Spleen (tissue), 11 donors: ENCODE results near the gene SLCO4A1. TPM values are rescaled to one million over a fixed set of nuclear protein-coding genes. Genes with fewer than 3 reads are reported as not detected.

ENCODE experiments used
- DNase-seq: peaks from one replicate; pipeline ENCODE4 v3.0.0-alpha.2; 2020
- H3K27ac ChIP-seq, 8 donors: fragments of 200-600 bp; sonication (generic) in 7 of 8; 1 replicate in 4 of 8; 2 replicates in 4 of 8; pipeline versions ENCODE4 v1.5.0 to v1.8.0; 2016 to 2021; ENCODE audit warnings: inconsistent platforms in 4 of 8, mild to moderate bottlenecking in 4 of 8, moderate library complexity in 1 of 8
- H3K27me3 ChIP-seq, 7 donors: fragments of 200-600 bp; sonication (generic) in 6 of 7; replicated peaks in 1 of 7; 1 replicate in 4 of 7; 2 replicates in 3 of 7; pipeline versions ENCODE4 v1.5.0 to v1.8.0; 2016 to 2021; ENCODE audit warnings: inconsistent platforms in 3 of 7, mild to moderate bottlenecking in 1 of 7
- H3K36me3 ChIP-seq, 6 donors: fragments of 200-600 bp; sonication (generic) in 5 of 6; 1 replicate in 4 of 6; 2 replicates in 2 of 6; pipeline versions ENCODE4 v1.5.0 to v1.8.0; 2016 to 2021; ENCODE audit warnings: inconsistent platforms in 2 of 6
- H3K4me1 ChIP-seq, 6 donors: fragments of 200-600 bp; sonication (generic) in 5 of 6; 1 replicate in 3 of 6; 2 replicates in 3 of 6; pipeline versions ENCODE4 v1.5.0 to v1.8.0; 2016 to 2021; ENCODE audit warnings: inconsistent platforms in 3 of 6
- H3K4me3 ChIP-seq, 8 donors: fragments of 200-600 bp; sonication (generic) in 7 of 8; 1 replicate in 4 of 8; 2 replicates in 4 of 8; pipeline versions ENCODE4 v1.5.0 to v1.8.0; 2016 to 2021; ENCODE audit warnings: inconsistent platforms in 4 of 8, mild to moderate bottlenecking in 4 of 8, moderate library complexity in 2 of 8
- H3K9me3 ChIP-seq, 8 donors: fragments of 200-600 bp; sonication (generic) in 7 of 8; 1 replicate in 4 of 8; 2 replicates in 4 of 8; pipeline versions ENCODE4 v1.5.0 to v1.8.0; 2016 to 2021; ENCODE audit warnings: inconsistent platforms in 4 of 8
- POLR2A ChIP-seq, 3 donors: fragments of 450-650 bp; IDR thresholded peaks; one replicate each; pipeline ENCODE4 v1.5.1; 2017; ENCODE audit warnings: antibody characterized with exemption in 3 of 3, mild to moderate bottlenecking in 1 of 3
- POLR2AphosphoS5 ChIP-seq, 3 donors: sonication (generic); formaldehyde crosslinking; IDR thresholded peaks; one replicate each; pipeline ENCODE4 v1.5.1; 2017; ENCODE audit warnings: antibody characterized with exemption in 3 of 3
- WGBS, 5 donors: extraction: QIAGEN DNeasy Blood & Tissue Kit in 3 of 5; methylation state at CpG; one replicate each; pipeline versions ENCODE4 v1.1.5 to v1.1.7; 2013 to 2018; 5-methylcytosine and 5-hydroxymethylcytosine counted together
- intact Hi-C: fragments of 100-400 bp; cut with DNase I; formaldehyde crosslinking; loops from one replicate; pipeline ENCODE4 v1.15.0; 2023; ENCODE audit warnings: low total_unique reads
- polyA plus RNA-seq, 3 donors: library from polyadenylated mRNA; stranded (reverse); fragments of 200-250 nt; gene quantifications; one replicate each; pipeline ENCODE4 v1.2.1, GENCODE V29; 2013
- total RNA-seq, 7 donors: library from RNA; depleted of rRNA in 3 of 7; stranded (reverse); fragments of >200 nt in 3 of 7; fragmentation: NEBNext Ultra II Directional in 4 of 7; extraction: Animal tissue kit (Norgen Biotek cat#: 25700) in 4 of 7; gene quantifications; one replicate each; pipeline versions ENCODE4 v1.1.0 to v1.2.1, GENCODE V29; 2016 to 2021
- TF ChIP-seq, protein P1 (sequence below), 11 experiments: fragments of 200-600 bp in 7 of 11; fragments of 450-650 bp in 4 of 11; sonication (generic) in 4 of 11; IDR thresholded peaks in 8 of 11; conservative IDR thresholded peaks in 3 of 11; 1 replicate in 7 of 11; 2 replicates in 4 of 11; pipeline versions ENCODE4 v1.4.0 to v1.8.0; 2016 to 2021; ENCODE audit warnings: antibody characterized with exemption in 11 of 11, inconsistent platforms in 4 of 11, mild to moderate bottlenecking in 1 of 11
- donor health status: healthy with polysubstance abuse.
- donor health status: DM: no; HTN: no; CAD: no; lungs with moderate emphysema.
- donor health status: DM: no; HTN: no; CAD: no.
- donor health status: Bipolar disorder and iron deficiency.
- donor health status: healthy.
- donor health status: DM: no; HTN: no; CAD: no.
- donor health status: DM: yes; HTN: yes; CAD: no.

The SLCO4A1 gene
- total and polyA plus RNA-seq, 10 donors: 2.9 to 16.3 (median 7.0) TPM

DNA sequence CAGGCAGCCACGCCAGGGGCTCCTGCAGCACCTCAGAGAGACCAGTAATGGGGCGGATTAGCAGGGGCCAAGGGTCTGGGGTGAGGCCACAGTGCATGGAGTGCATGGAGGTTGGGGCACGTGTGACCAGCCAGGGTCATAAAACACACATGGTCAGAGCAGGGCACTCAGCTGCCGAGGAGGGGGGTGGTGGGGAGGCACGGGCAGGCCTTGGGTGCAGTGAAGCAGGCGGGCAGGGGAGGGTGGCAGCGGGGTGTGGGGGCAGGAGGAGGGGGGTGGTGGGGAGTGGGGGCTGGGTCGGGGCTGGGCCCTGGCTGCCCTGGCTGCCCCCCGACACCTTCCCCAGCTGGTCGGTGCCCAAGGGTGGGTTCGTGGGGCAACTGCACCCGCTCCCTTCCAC lies 42.7 kb downstream of the SLCO4A1 start:
- intact Hi-C loops: no loop called here
- TF ChIP-seq, protein P1, sequence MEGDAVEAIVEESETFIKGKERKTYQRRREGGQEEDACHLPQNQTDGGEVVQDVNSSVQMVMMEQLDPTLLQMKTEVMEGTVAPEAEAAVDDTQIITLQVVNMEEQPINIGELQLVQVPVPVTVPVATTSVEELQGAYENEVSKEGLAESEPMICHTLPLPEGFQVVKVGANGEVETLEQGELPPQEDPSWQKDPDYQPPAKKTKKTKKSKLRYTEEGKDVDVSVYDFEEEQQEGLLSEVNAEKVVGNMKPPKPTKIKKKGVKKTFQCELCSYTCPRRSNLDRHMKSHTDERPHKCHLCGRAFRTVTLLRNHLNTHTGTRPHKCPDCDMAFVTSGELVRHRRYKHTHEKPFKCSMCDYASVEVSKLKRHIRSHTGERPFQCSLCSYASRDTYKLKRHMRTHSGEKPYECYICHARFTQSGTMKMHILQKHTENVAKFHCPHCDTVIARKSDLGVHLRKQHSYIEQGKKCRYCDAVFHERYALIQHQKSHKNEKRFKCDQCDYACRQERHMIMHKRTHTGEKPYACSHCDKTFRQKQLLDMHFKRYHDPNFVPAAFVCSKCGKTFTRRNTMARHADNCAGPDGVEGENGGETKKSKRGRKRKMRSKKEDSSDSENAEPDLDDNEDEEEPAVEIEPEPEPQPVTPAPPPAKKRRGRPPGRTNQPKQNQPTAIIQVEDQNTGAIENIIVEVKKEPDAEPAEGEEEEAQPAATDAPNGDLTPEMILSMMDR (IDR thresholded peaks at IDR 0.05 in 8 of 11, conservative IDR thresholded peaks at IDR 0.05 in 3 of 11): no peak
- TF ChIP-seq POLR2AphosphoS5 (IDR thresholded peaks at IDR 0.05) (no peak), POLR2A (IDR thresholded peaks at IDR 0.05) (no peak)

GRCh38 chr20:62685781-62686555 lies 43.7 kb downstream of the SLCO4A1 start:
- WGBS, 5 donors: 14 to 26% (median 20%) methylated on average over 26 to 27 of the region's 27 CpGs
- intact Hi-C loops: no loop called here
- H3K9me3 ChIP-seq: no peaks in the 10 kb centered on the region
- peak; percentile 90 for DNase-seq
- H3K4me3 ChIP-seq: peak overlapping the region in 1 of 8 donors; percentile 41
- no peaks in the 10 kb centered on the region for H3K36me3 ChIP-seq
- H3K27ac ChIP-seq: peak overlapping the region in 6 of 8 donors; percentile 15 to 84 (median 79)
- H3K4me1 ChIP-seq: peaks cover 0 to 22% (median 13%) of the 10 kb centered on the region in 6 donors
- TF ChIP-seq POLR2A (IDR thresholded peaks at IDR 0.05) (no peak), POLR2AphosphoS5 (IDR thresholded peaks at IDR 0.05) (peak in 2 of 3 donors; percentile 38 to 59)
- peaks cover 0 to 83% (median 14%) of the 10 kb centered on the region in 7 donors for H3K27me3 ChIP-seq

More for the DNA sequence above, 42.7 kb downstream of the SLCO4A1 start:
- Histone ChIP-seq H3K27ac (peak overlapping the region in 3 of 8 donors; percentile 48 to 84 (median 83)), H3K27me3 (peaks cover 0 to 73% (median 13%) of the 10 kb centered on the region in 7 donors), H3K9me3 (peaks cover 0 to 7% (median 5%) of the 10 kb centered on the region in 8 donors), H3K36me3 (no peaks in the 10 kb centered on the region), H3K4me1 (peaks cover 0 to 22% (median 13%) of the 10 kb centered on the region in 6 donors), H3K4me3 (no peak overlapping the region)
- 74 to 79% (median 77%) methylated on average over 10 to 12 of the region's 12 CpGs for WGBS, 5 donors
- no peak for DNase-seq

GRCh38 chr20:62686869-62687830 lies 44.8 kb downstream of the SLCO4A1 start:
- TF ChIP-seq, protein P1 (IDR thresholded peaks at IDR 0.05 in 8 of 11, conservative IDR thresholded peaks at IDR 0.05 in 3 of 11): no peak
- no peak for TF ChIP-seq POLR2AphosphoS5 (IDR thresholded peaks at IDR 0.05)
- Histone ChIP-seq H3K27ac (peak overlapping the region in 3 of 8 donors; percentile 82 to 84 (median 83)), H3K9me3 (no peaks in the 10 kb centered on the region), H3K36me3 (no peaks in the 10 kb centered on the region), H3K4me3 (no peak overlapping the region), H3K27me3 (peaks cover 0 to 88% (median 20%) of the 10 kb centered on the region in 7 donors), H3K4me1 (peaks cover 0 to 22% (median 13%) of the 10 kb centered on the region in 6 donors)
- intact Hi-C loops: no loop called here
- DNase-seq: no peak
- WGBS, 5 donors: 80 to 91% (median 88%) methylated on average over 20 to 37 of the region's 37 CpGs

DNA sequence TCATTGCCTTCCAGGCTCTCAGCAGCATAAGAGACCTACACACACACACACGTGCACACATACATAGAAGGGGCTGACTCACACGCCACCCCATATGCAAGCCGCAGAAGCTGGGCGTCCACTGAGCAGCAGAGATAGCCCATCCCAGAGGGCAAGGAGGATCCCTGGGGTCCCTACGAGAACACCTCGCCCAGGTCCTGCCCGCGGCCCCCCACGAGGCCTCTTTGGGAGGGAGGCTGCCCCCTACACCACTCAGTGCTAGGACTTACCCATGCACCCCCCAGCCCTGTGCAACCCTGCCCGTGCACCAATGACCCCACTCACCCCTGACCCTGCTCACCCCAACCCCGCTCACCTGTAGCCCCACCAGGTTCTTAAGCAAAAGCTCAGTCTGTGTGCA lies 45.8 kb downstream of the SLCO4A1 start:
- Histone ChIP-seq H3K4me1 (peaks cover 0 to 22% (median 13%) of the 10 kb centered on the region in 6 donors), H3K27me3 (peaks cover 0 to 90% (median 20%) of the 10 kb centered on the region in 7 donors), H3K9me3 (no peaks in the 10 kb centered on the region), H3K36me3 (no peaks in the 10 kb centered on the region), H3K4me3 (no peak overlapping the region), H3K27ac (no peak overlapping the region)
- TF ChIP-seq POLR2AphosphoS5 (IDR thresholded peaks at IDR 0.05) (no peak), POLR2A (IDR thresholded peaks at IDR 0.05) (no peak)
- TF ChIP-seq, protein P1 (IDR thresholded peaks at IDR 0.05 in 8 of 11, conservative IDR thresholded peaks at IDR 0.05 in 3 of 11): no peak
- intact Hi-C loops: no loop called here
- 89 to 94% (median 90%) methylated on average over 11 of the region's 11 CpGs for WGBS, 5 donors
- DNase-seq: no peak
